ENCODE measurements around the gene PTP4A2. TPM values are rescaled to one million over a fixed set of nuclear protein-coding genes. Genes with fewer than 3 reads are reported as not detected.
"Not testable (repeated sequence)": the region's sequence is repeated elsewhere in the genome, so short reads cannot be mapped to it uniquely, and the experiment has no call there.

The PTP4A2 gene
- total RNA-seq, 1 donor from 2014 or later, result 157 TPM

DNA sequence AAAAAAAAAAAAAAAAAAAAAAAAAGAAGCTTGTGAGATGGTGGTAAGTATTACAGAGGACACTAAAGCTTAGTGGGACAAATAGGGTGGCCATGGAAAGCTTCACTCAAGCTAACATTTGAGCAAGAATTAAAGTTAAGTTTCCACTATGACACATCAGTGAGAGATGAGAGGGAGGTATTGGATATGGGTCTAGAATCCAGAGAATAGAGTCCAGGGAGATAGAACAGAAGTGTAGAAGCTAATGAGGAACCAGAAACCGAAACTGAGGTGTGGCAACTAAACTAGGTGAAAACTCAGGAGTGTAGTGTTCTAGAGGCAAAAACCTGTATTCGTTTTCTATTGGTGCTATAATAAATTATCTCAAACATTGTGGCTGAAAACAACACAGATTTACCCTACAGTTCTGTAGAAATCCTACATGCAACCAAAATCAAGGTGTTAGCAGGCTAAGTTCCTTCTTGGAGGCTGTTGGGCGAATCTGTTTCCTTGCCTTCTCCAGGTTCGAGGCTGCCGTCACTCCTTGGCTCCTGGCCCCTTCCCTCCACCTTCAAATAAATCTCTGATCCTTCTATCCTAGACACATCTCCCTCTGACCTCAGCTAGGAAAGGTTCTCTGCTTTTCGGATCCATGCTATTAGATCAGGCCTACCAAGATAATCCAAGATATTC is 36.2 kb downstream of the PTP4A2 start:
- Mint-ChIP-seq H3K4me1 (ENCODE audit: low read depth) (no peaks in the 10 kb centered on the region), H3K27me3 (no peaks in the 10 kb centered on the region), H3K4me3 (ENCODE audit: low read depth) (no peak overlapping the region), H3K9me3 (ENCODE audit: low read depth) (peaks cover 4% of the 10 kb centered on the region), H3K36me3 (ENCODE audit: insufficient read depth) (peaks cover 8% of the 10 kb centered on the region), H3K27ac (no peak overlapping the region)
- TF ChIP-seq, protein P1, sequence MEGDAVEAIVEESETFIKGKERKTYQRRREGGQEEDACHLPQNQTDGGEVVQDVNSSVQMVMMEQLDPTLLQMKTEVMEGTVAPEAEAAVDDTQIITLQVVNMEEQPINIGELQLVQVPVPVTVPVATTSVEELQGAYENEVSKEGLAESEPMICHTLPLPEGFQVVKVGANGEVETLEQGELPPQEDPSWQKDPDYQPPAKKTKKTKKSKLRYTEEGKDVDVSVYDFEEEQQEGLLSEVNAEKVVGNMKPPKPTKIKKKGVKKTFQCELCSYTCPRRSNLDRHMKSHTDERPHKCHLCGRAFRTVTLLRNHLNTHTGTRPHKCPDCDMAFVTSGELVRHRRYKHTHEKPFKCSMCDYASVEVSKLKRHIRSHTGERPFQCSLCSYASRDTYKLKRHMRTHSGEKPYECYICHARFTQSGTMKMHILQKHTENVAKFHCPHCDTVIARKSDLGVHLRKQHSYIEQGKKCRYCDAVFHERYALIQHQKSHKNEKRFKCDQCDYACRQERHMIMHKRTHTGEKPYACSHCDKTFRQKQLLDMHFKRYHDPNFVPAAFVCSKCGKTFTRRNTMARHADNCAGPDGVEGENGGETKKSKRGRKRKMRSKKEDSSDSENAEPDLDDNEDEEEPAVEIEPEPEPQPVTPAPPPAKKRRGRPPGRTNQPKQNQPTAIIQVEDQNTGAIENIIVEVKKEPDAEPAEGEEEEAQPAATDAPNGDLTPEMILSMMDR (IDR thresholded peaks at IDR 0.05; ENCODE audit: unreplicated experiment), result no peak
- no peak for DNase-seq (ENCODE audit: low spot score, unreplicated experiment)

DNA sequence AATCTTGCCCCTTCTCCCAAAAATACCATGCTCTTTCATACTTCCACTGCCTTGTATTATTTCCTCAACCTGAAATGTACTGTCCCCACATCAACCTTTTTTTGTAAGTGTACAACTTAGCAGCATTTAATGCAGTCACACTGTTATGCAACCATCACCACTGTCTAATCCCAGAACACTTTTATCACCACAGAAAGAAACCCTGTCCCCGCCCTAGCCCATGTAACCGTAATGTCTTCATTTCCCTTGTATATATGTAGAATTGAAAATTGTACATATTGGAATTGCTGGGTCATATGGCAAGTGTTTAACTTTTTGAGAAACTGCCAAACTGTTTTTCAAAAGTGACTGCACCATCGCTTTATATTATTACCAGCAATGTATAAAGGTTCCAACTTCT is 37.4 kb downstream of the PTP4A2 start:
- Mint-ChIP-seq H3K27me3 (no peaks in the 10 kb centered on the region), H3K9me3 (ENCODE audit: low read depth) (peaks cover 4% of the 10 kb centered on the region), H3K36me3 (ENCODE audit: insufficient read depth) (peaks cover 4% of the 10 kb centered on the region), H3K4me3 (ENCODE audit: low read depth) (no peak overlapping the region), H3K4me1 (ENCODE audit: low read depth) (no peaks in the 10 kb centered on the region), H3K27ac (no peak overlapping the region)
- TF ChIP-seq, protein P1 (IDR thresholded peaks at IDR 0.05; ENCODE audit: unreplicated experiment), result no peak
- no peak for DNase-seq (ENCODE audit: low spot score, unreplicated experiment)

DNA sequence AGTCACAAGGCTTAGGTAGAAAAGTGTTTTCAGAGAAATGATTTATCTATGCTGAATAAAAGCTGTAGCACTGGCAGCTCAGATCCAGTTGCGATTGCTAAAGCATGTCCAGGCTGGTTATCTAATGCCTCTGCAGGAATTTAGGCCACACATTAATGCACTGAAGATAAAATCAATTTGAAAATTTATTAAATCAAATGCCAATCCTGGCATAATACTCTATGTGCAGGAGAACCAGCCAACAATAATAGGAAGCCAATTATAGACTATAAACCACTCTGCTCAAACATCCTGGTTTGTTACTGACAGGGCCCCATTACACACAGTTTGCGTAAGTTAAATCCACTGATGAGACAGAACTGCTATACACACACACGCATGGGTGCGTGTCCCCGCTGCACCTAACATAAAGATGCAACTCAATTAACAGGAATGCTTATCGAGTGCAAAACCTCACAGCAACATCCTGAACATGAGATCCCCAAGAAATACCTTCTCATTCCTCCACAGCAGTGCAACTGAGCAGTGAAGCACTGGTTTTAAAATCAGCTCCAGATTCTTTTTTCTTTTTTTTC is 40.6 kb downstream of the PTP4A2 start:
- no peaks in the 10 kb centered on the region for H3K36me3 Mint-ChIP-seq (ENCODE audit: insufficient read depth)
- no peaks in the 10 kb centered on the region for H3K4me1 Mint-ChIP-seq (ENCODE audit: low read depth)
- no peak overlapping the region for H3K27ac Mint-ChIP-seq
- H3K9me3 Mint-ChIP-seq (ENCODE audit: low read depth), result peaks cover 14% of the 10 kb centered on the region
- no peak overlapping the region for H3K4me3 Mint-ChIP-seq (ENCODE audit: low read depth)
- H3K27me3 Mint-ChIP-seq, result no peaks in the 10 kb centered on the region
- TF ChIP-seq, protein P1 (IDR thresholded peaks at IDR 0.05; ENCODE audit: unreplicated experiment), result no peak
- no peak for DNase-seq (ENCODE audit: low spot score, unreplicated experiment)

DNA sequence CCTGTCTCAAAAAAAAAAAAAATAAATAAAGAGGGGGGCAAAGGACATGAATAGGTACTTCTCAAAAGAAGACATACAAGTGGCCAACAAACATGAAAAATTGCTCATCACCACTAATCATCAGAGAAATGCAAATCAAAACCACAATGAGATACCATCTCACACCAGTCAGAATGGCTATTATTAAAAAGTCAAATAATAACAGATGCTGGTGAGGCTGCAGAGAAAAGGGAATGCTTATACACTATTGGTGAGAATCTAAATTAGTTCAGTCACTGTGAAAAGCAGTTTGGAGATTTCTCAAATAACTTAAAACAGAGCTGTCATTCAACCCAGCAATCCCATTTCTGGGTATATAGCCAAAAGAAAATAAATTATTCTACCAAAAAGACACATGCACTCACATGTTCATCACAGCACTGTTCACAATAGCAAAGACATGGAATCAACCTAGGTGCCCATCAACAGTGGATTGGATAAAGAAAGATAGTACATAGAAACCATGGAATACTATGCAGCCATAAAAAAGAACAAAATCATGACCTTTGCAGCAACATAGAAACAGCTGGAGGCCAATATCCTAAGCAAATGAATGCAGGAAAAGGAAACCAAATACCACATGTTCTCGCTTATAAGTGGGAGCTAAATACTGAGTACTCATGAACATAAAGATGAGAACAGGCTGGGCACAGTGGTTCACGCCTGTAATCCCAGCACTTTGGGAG is 42.5 kb downstream of the PTP4A2 start:
- not testable (repeated sequence) for H3K27ac Mint-ChIP-seq; H3K4me3 Mint-ChIP-seq (ENCODE audit: low read depth); DNase-seq (ENCODE audit: low spot score, unreplicated experiment); H3K27me3 Mint-ChIP-seq; H3K36me3 Mint-ChIP-seq (ENCODE audit: insufficient read depth); H3K9me3 Mint-ChIP-seq (ENCODE audit: low read depth); H3K4me1 Mint-ChIP-seq (ENCODE audit: low read depth)

DNA sequence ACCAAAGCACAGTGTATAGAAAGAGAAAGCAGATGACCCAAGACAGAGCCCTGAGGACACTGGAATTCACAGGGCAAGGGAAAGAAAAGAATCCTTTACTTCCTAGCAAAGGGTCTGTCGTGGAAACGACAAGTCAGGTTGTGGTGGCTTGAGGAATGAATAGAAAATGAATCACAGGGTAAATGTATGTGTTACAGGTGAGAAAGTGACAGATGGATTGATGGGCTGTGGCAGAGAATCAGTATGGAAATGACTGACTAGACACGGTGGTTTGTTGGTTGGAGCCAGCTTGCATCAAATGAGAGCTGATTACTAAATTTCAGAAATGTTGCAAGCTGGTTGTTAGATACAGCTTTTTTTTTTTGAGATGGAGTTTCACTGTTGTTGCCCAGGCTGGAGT is 46.9 kb downstream of the PTP4A2 start:
- no peaks in the 10 kb centered on the region for H3K27me3 Mint-ChIP-seq
- no peak overlapping the region for H3K4me3 Mint-ChIP-seq (ENCODE audit: low read depth)
- no peaks in the 10 kb centered on the region for H3K36me3 Mint-ChIP-seq (ENCODE audit: insufficient read depth)
- no peaks in the 10 kb centered on the region for H3K4me1 Mint-ChIP-seq (ENCODE audit: low read depth)
- no peak for DNase-seq (ENCODE audit: low spot score, unreplicated experiment)
- H3K27ac Mint-ChIP-seq, result no peak overlapping the region
- H3K9me3 Mint-ChIP-seq (ENCODE audit: low read depth), result peaks cover 10% of the 10 kb centered on the region
- TF ChIP-seq, protein P1 (IDR thresholded peaks at IDR 0.05; ENCODE audit: unreplicated experiment), result no peak

Measured in progenitor cell of endocrine pancreas (in vitro differentiated cells).